Measurements from ENCODE around the gene CCDC50.

DNA sequence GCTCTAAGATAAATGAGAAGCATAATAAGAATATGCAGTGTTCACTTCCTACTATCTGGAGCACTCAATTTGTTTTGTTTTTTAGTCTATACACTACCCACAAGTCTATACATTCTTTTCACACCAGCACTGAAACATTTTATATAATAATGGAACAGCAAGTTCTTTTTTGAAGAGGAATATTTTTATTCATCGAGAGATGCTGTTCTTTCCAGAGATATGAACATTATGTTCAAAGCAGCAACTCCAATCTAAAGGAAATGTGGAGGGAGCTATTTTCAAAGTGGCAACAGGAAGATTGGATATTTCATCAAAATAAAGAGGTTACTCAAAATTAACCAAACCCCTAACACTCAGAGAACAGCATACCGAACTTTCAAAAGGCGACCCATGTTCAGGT lies 115.4 kb downstream of the CCDC50 start:
- TF ChIP-seq, protein P1, sequence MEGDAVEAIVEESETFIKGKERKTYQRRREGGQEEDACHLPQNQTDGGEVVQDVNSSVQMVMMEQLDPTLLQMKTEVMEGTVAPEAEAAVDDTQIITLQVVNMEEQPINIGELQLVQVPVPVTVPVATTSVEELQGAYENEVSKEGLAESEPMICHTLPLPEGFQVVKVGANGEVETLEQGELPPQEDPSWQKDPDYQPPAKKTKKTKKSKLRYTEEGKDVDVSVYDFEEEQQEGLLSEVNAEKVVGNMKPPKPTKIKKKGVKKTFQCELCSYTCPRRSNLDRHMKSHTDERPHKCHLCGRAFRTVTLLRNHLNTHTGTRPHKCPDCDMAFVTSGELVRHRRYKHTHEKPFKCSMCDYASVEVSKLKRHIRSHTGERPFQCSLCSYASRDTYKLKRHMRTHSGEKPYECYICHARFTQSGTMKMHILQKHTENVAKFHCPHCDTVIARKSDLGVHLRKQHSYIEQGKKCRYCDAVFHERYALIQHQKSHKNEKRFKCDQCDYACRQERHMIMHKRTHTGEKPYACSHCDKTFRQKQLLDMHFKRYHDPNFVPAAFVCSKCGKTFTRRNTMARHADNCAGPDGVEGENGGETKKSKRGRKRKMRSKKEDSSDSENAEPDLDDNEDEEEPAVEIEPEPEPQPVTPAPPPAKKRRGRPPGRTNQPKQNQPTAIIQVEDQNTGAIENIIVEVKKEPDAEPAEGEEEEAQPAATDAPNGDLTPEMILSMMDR (IDR thresholded peaks at IDR 0.05): no peak
- no peak for TF ChIP-seq POLR2AphosphoS5 (IDR thresholded peaks at IDR 0.05)
- no peak for TF ChIP-seq EP300 (IDR thresholded peaks at IDR 0.05)
- TF ChIP-seq POLR2A (IDR thresholded peaks at IDR 0.05): no peak

Data from stomach (tissue), 4 donors.